G401.6 (cell line): ENCODE results near the gene RNASE8.

Source experiments
- FAIRE-seq: peaks from 2 replicates; lab custom pipeline; 2012; peaks lifted over from hg19 to GRCh38; lab: Jason Lieb, UNC

Gene RNASE8

DNA sequence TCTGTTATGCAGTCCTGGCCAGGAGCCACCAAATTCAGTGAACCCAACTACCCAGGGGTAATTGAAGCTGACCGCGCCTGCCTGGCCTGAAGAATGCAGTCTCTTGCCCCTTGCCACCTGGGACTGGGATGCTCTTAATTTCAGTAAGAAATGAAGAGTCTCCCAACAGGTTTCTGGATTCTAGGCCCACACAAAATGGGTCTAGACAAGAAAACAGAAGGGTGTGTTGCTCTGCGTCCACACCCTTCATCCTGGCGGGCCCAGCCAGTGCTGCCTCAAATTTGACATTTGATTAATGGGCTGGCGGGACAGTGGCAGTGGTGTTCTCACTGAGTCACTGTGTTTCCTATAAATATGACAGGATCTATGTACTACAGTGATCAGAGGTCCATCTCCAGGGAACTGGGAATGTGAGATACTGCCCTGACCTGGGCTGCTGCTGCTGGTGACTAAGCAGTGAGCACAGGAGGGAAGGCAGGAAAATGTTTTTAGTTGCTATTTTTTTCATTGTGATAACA is 49.7 kb downstream of the RNASE8 start:
- FAIRE-seq: no peak
